WERI-Rb-1 (cell line): ENCODE results near the gene PTPRT.

ENCODE experiments used
- DNase-seq: peaks from one replicate; pipeline ENCODE4 v3.0.0-alpha.2; 2020
- H3K27ac ChIP-seq: fragments of 250-450 bp; sonication (Bioruptor Pico); 2 replicates; pipeline ENCODE4 v1.5.1; 2020; ENCODE audit warnings: mild to moderate bottlenecking, moderate library complexity
- H3K27me3 ChIP-seq: fragments of 250-450 bp; sonication (Bioruptor Pico); 2 replicates; pipeline ENCODE4 v1.5.1; 2021; ENCODE audit warnings: mild to moderate bottlenecking, low read depth, moderate library complexity; ENCODE audit not compliant: insufficient read depth, severe bottlenecking
- H3K36me3 ChIP-seq: fragments of 250-450 bp; sonication (Bioruptor Pico); 2 replicates; pipeline ENCODE4 v1.5.1; 2020; ENCODE audit warnings: mild to moderate bottlenecking, moderate library complexity
- H3K4me3 ChIP-seq: 2 replicates; pipeline ENCODE4 v1.5.1; 2011; ENCODE audit warnings: low read depth, mild to moderate bottlenecking, control low read depth, low read length
- H3K9me3 ChIP-seq: fragments of 250-450 bp; sonication (Bioruptor Pico); 2 replicates; pipeline ENCODE4 v1.5.1; 2021; ENCODE audit warnings: mild to moderate bottlenecking, moderate library complexity; ENCODE audit not compliant: severe bottlenecking
- CTCF ChIP-seq: IDR thresholded peaks from 2 replicates; pipeline ENCODE4 v1.5.1; 2011; ENCODE audit warnings: low read depth, mild to moderate bottlenecking, control low read depth, inconsistent platforms, low read length

The PTPRT gene

GRCh38 chr20:42981253-42981652, 208.5 kb downstream of the PTPRT start:
- Histone ChIP-seq H3K36me3 (no peaks in the 10 kb centered on the region), H3K4me3 (no peak overlapping the region), H3K9me3 (no peaks in the 10 kb centered on the region), H3K27me3 (no peaks in the 10 kb centered on the region), H3K27ac (no peak overlapping the region)
- DNase-seq = no peak
- no peak for TF ChIP-seq CTCF

GRCh38 chr20:42979720-42980119, 210.0 kb downstream of the PTPRT start:
- Histone ChIP-seq H3K4me3 (no peak overlapping the region), H3K9me3 (no peaks in the 10 kb centered on the region), H3K27me3 (no peaks in the 10 kb centered on the region), H3K27ac (no peak overlapping the region), H3K36me3 (no peaks in the 10 kb centered on the region)
- TF ChIP-seq CTCF = no peak
- DNase-seq = no peak

- no peak for DNase-seq
- Histone ChIP-seq H3K36me3 (no peaks in the 10 kb centered on the region), H3K4me3 (no peak overlapping the region), H3K27me3 (no peaks in the 10 kb centered on the region), H3K27ac (no peak overlapping the region), H3K9me3 (no peaks in the 10 kb centered on the region)
- TF ChIP-seq CTCF = no peak
Measured at GRCh38 chr20:42978184-42978974, 211.3 kb downstream of the PTPRT start.

- TF ChIP-seq CTCF = no peak
- no peak overlapping the region for H3K4me3 ChIP-seq
- no peak overlapping the region for H3K27ac ChIP-seq
- no peak for DNase-seq
- H3K36me3 ChIP-seq = no peaks in the 10 kb centered on the region
- no peaks in the 10 kb centered on the region for H3K27me3 ChIP-seq
- H3K9me3 ChIP-seq = no peaks in the 10 kb centered on the region
Measured at GRCh38 chr20:42975974-42976373, 213.7 kb downstream of the PTPRT start.

GRCh38 chr20:42974347-42974746, 215.4 kb downstream of the PTPRT start:
- no peak for DNase-seq
- Histone ChIP-seq H3K27me3 (no peaks in the 10 kb centered on the region), H3K9me3 (no peaks in the 10 kb centered on the region), H3K4me3 (no peak overlapping the region), H3K27ac (no peak overlapping the region), H3K36me3 (no peaks in the 10 kb centered on the region)
- TF ChIP-seq CTCF = no peak

GRCh38 chr20:42972591-42972990, 217.1 kb downstream of the PTPRT start:
- Histone ChIP-seq H3K4me3 (no peak overlapping the region), H3K27ac (no peak overlapping the region), H3K36me3 (no peaks in the 10 kb centered on the region), H3K9me3 (no peaks in the 10 kb centered on the region), H3K27me3 (no peaks in the 10 kb centered on the region)
- DNase-seq = no peak
- no peak for TF ChIP-seq CTCF
